ENCODE data around the gene TLCD5.

Gene TLCD5

DNA sequence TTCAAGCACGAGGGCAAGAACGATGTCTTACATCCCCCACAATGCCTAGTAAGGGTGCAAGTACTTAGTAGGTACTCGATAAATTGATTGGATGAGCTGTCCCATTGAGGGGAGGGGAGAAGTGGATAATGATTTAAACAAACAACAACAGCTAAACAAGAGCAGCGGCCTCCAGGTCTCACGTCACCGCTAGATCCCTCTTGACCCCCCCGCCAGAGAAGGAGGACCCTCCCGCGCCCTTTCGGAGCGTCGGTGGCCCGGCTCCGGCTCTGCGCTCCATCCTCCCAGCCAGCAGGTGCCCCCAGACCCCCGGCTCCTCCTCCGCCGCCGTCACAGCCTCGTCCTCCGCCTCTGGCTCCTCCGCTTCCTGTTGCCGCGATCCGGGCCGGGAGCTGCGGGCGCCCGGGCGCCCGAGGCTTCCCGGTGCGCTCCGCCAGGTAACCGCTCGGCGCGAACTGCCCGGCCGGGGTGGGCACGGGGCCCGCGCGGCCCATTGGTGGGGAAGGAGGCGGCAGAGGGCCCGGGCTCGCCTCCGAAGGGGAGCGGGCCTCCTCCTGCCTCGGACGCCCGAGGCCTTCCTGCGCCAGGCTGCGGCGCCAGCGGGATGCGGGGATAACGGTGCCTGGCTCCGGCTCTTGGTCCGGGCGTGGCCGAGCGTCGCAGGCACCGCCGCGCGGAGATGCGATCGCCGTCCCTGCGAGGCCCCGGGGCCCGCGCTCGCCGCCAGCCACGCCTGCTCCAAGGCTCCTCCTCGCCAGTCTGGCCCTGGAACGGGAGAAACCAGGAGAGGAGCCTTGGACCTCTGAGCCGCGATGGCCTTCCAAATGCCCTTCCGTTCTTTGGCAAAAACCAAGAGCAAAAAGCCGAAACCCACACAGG lies at the start of gene TLCD5:
Gene TLCD5 (plus strand): TSS at position 368 of the 879 bp plus-strand sequence. CDS start 2,143 bp downstream, outside the sequence.
- H3K4me3 ChIP-seq (ENCODE audit: low read length): peak within 1 kb of the TSS; percentile 54
- DNase-seq (ENCODE audit: low read depth): peak; percentile 53

DNA sequence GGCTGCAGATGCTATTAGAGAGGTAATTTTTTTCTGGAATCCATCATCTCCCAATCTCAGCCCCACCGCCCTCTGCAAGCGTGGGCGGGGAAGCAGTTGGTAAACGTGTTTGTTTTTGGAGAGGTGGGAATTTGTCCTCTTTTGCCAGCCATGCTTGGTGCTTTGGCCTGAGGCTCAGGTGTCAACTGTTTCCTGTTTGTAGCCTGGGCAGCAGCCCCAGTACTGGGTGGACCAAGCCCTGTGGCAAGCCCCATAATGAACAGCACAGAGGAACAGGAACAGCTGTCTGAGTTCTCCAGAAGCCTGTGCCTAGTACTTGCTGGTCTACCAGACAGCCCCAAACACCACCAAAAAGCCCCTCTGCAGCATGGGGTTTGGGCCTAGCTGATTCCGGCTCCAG lies 45.6 kb upstream of the TLCD5 start:
- no peak overlapping the region for H3K4me3 ChIP-seq (ENCODE audit: low read length)
- no peak for DNase-seq (ENCODE audit: low read depth)
- TF ChIP-seq, protein P1, sequence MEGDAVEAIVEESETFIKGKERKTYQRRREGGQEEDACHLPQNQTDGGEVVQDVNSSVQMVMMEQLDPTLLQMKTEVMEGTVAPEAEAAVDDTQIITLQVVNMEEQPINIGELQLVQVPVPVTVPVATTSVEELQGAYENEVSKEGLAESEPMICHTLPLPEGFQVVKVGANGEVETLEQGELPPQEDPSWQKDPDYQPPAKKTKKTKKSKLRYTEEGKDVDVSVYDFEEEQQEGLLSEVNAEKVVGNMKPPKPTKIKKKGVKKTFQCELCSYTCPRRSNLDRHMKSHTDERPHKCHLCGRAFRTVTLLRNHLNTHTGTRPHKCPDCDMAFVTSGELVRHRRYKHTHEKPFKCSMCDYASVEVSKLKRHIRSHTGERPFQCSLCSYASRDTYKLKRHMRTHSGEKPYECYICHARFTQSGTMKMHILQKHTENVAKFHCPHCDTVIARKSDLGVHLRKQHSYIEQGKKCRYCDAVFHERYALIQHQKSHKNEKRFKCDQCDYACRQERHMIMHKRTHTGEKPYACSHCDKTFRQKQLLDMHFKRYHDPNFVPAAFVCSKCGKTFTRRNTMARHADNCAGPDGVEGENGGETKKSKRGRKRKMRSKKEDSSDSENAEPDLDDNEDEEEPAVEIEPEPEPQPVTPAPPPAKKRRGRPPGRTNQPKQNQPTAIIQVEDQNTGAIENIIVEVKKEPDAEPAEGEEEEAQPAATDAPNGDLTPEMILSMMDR (IDR thresholded peaks at IDR 0.05; ENCODE audit: insufficient read depth, low read depth, low read length, missing control alignments): no peak

More for the DNA sequence above, at the start of gene TLCD5:
- TF ChIP-seq, protein P1 (IDR thresholded peaks at IDR 0.05; ENCODE audit: insufficient read depth, low read depth, low read length, missing control alignments): no peak

DNA sequence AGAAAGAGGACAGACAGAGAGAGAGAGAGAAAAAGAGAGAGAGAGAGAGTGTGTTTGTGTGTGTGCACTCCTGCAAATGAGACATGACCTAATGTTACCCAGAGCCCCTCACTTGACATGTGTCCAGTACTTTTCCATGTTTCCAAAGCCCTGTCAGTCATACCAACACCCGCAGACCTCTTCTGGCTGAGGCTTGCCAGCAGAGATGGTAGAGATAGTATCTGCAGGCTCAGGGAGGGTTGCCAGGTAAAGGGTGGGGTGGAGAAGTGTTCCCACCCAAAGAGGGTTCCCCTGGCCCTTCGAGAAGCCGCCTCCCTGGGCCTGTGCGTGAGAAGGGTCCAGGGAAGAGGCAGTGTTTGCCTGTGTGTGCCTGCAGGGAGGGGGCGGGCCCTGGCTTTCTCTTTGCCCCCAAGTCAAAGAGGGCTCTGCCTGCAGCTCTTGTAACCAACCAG lies 44.5 kb upstream of the TLCD5 start:
- TF ChIP-seq, protein P1 (IDR thresholded peaks at IDR 0.05; ENCODE audit: insufficient read depth, low read depth, low read length, missing control alignments): no peak
- no peak for DNase-seq (ENCODE audit: low read depth)

DNA sequence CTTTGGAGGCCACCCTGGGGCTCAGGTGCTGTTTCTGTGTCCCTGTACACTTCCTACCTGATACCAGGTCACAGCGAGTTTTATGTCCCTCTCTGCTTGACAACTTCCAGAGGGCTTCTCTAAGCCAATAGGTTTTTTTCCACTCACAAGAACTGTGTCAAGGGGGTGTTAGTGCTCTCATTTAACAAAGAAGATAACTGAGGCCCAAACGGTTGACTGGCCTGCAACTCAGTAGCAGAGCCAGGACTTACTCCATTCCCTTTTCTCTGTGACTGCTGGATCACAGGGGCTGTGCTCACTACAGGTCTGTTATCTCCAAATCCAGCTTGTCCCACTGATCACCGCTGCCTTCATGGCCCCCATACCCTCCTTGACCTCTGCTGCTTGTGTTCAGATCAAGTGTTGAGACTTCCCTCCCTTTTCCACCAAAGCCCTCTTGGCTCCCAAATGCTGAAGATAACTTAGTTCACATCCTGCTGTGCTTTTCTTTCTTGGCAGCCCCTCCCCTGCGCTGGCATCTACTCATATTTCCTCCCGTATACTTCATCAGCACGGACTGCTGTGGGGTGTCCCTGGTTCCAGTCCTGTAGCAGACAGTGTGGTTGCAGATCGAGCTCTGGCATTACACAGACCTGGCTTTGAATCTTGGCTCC lies 43.8 kb upstream of the TLCD5 start:
- DNase-seq (ENCODE audit: low read depth): no peak
- H3K4me3 ChIP-seq (ENCODE audit: low read length): no peak overlapping the region
- TF ChIP-seq, protein P1 (IDR thresholded peaks at IDR 0.05; ENCODE audit: insufficient read depth, low read depth, low read length, missing control alignments): no peak

More for the DNA sequence above, 44.5 kb upstream of the TLCD5 start:
- H3K4me3 ChIP-seq (ENCODE audit: low read length): no peak overlapping the region

DNA sequence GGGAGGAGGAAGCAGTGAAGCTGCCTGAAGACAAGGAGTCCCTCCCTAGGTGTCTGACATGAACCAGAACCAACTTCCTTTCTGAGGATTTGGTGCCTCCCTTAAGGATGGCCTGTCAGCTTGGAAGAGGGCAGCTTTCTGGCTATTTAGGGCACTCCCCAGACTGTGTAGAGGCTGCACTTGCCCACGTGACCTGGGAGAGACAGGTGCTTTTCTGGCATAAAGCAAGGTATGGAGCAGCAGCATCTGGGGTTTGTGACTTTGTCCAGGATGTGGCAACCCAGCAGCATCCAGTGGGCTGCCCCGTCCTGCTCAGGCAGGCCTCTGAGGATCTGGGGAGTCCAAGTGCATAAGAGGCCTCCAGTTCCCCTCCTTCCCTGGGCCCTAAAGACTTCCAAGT lies 42.0 kb upstream of the TLCD5 start:
- no peak overlapping the region for H3K4me3 ChIP-seq (ENCODE audit: low read length)

DNA sequence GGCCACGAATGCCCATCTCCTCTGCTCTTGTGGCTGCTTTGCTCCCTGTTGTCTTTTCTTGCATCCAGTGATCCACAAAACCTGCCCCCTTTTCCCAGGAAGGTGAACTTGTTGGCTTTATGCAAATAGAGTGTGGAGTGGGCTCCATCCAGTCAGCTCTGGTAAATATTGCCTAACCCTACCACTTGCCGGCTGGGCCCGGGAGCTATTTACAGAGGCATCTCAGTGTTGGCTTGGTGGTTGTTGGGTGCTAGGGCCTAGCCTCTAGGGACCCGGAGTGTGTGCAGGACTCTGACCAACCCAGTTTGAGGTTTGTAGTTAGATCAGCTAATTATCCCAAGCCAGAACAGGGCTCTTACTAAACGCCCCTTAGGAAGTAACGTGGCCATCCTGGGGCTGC lies 40.8 kb upstream of the TLCD5 start:
- H3K4me3 ChIP-seq (ENCODE audit: low read length): no peak overlapping the region
- DNase-seq (ENCODE audit: low read depth): no peak
- TF ChIP-seq, protein P1 (IDR thresholded peaks at IDR 0.05; ENCODE audit: insufficient read depth, low read depth, low read length, missing control alignments): no peak

More for the DNA sequence above, 42.0 kb upstream of the TLCD5 start:
- DNase-seq (ENCODE audit: low read depth): no peak
- TF ChIP-seq, protein P1 (IDR thresholded peaks at IDR 0.05; ENCODE audit: insufficient read depth, low read depth, low read length, missing control alignments): no peak
